Measurements from ENCODE around the gene ZSCAN5A.
"Not testable (repeated sequence)": the region's sequence is repeated elsewhere in the genome, so short reads cannot be mapped to it uniquely, and the experiment has no call there.

Gene ZSCAN5A

DNA sequence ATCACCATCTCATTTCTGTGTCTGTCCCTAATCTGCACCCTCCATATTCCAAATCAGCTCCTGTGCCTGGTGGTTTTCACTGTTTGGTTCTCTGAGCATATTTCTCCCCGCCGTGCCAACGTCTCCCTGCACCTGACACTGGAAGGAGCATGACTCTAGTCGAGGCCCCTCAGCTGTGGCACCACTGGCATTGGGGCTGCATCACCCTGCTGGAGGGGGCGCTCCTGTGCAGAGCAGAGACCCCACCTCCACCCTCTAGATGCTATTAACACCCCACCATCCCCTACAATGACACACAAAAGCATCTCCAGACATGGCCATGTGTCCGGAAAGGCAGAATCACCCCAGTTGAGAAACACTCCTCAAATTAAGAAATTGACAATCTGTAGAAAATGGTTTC lies 91.7 kb downstream of the ZSCAN5A start:
- POLR2A ChIA-PET: no interaction called here
- Histone ChIP-seq H3K4me3 (ENCODE audit: low read depth, low read length) (no peak overlapping the region), H3K4me1 (ENCODE audit: control insufficient read depth, insufficient read depth, low read length) (no peaks in the 10 kb centered on the region), H3K36me3 (ENCODE audit: control insufficient read depth in 2 of 2, insufficient read depth in 1 of 2, low read length in 2 of 2) (peaks cover 0 to 6% of the 10 kb centered on the region in 2 experiments; a peak in 1 of 3 replicates), H3K27ac (ENCODE audit: extremely low read depth, low read depth, low read length) (no peak overlapping the region), H3K9me3 (ENCODE audit: control insufficient read depth, insufficient read depth, low read depth, low read length) (no peaks in the 10 kb centered on the region)
- CTCF ChIA-PET: interaction anchor here (0.7 to 0.8 kb wide), 2 partner anchors 129 to 150 kb away, joined by 3 read pairs; no protein-coding TSS in a partner anchor
- TF ChIP-seq ZBTB20 (tag by site-specific recombination; IDR thresholded peaks at IDR 0.05): no peak
- TF ChIP-seq ZNF623 (tag by site-specific recombination; IDR thresholded peaks at IDR 0.05): no peak
- no peak for TF ChIP-seq ZNF843 (tag by site-specific recombination; IDR thresholded peaks at IDR 0.05)
- TF ChIP-seq OVOL3 (tag by site-specific recombination; IDR thresholded peaks at IDR 0.05): no peak
- TF ChIP-seq ZNF10 (tag by site-specific recombination; IDR thresholded peaks at IDR 0.05): no peak
- no peak for TF ChIP-seq ZNF560 (tag by site-specific recombination; IDR thresholded peaks at IDR 0.05; ENCODE audit: borderline replicate concordance)
- TF ChIP-seq, protein P1, sequence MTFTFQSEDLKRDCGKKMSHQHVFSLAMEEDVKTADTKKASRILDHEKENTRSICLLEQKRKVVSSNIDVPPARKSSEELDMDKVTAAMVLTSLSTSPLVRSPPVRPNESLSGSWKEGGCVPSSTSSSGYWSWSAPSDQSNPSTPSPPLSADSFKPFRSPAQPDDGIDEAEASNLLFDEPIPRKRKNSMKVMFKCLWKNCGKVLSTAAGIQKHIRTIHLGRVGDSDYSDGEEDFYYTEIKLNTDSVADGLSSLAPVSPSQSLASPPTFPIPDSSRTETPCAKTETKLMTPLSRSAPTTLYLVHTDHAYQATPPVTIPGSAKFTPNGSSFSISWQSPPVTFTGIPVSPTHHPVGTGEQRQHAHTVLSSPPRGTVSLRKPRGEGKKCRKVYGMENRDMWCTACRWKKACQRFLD (tag by site-specific recombination; IDR thresholded peaks at IDR 0.05): no peak
- TF ChIP-seq KLF1 (tag by site-specific recombination; IDR thresholded peaks at IDR 0.05): no peak
- TF ChIP-seq ZNF169 (tag by site-specific recombination; IDR thresholded peaks at IDR 0.05): no peak
- no peak for TF ChIP-seq ZNF549 (tag by site-specific recombination; IDR thresholded peaks at IDR 0.05)
- no peak for TF ChIP-seq ZNF596 (tag by site-specific recombination; IDR thresholded peaks at IDR 0.05)
- no peak for TF ChIP-seq SCRT1 (tag by site-specific recombination; IDR thresholded peaks at IDR 0.05; ENCODE audit: borderline replicate concordance)
- TF ChIP-seq ZNF747 (tag by site-specific recombination; IDR thresholded peaks at IDR 0.05): no peak
- TF ChIP-seq ZNF223 (tag by site-specific recombination; IDR thresholded peaks at IDR 0.05): no peak
- TF ChIP-seq OSR2 (tag by site-specific recombination; IDR thresholded peaks at IDR 0.05): no peak
- TF ChIP-seq ZNF660 (tag by site-specific recombination; IDR thresholded peaks at IDR 0.05): no peak
- no peak for TF ChIP-seq ZNF555 (tag by site-specific recombination; conservative IDR thresholded peaks at IDR 0.05)
- no peak for TF ChIP-seq TCF7L2 (IDR thresholded peaks at IDR 0.05; ENCODE audit: borderline replicate concordance, low read depth, low read length)
- TF ChIP-seq ZNF426 (tag by site-specific recombination; IDR thresholded peaks at IDR 0.05): no peak
- TF ChIP-seq ZFP37 (tag by site-specific recombination; IDR thresholded peaks at IDR 0.05): no peak

DNA sequence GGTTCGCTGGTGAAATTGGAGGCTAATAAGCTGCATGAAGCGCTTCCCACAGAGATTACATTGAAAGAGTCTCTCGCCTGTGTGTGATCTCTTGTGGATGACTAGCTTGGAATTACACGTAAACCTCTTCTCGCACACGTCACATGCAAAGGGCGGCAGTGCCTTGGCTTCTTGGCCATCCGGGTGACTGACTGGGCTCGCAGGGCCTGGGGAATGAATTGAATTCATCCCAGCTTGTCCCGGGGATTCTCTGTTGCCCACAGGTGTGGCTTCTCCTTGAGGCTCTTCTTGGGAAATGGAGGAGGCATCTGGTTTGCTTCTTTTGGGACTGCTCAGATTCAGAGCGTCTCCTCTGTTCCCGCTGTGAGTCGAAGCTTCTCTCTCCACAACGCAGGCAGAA lies 92.8 kb downstream of the ZSCAN5A start:
- TF ChIP-seq, protein P2, sequence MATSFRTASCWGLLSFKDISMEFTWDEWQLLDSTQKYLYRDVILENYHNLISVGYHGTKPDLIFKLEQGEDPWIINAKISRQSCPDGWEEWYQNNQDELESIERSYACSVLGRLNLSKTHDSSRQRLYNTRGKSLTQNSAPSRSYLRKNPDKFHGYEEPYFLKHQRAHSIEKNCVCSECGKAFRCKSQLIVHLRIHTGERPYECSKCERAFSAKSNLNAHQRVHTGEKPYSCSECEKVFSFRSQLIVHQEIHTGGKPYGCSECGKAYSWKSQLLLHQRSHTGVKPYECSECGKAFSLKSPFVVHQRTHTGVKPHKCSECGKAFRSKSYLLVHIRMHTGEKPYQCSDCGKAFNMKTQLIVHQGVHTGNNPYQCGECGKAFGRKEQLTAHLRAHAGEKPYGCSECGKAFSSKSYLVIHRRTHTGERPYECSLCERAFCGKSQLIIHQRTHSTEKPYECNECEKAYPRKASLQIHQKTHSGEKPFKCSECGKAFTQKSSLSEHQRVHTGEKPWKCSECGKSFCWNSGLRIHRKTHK (tag by site-specific recombination; IDR thresholded peaks at IDR 0.05): no peak
- TF ChIP-seq YY1 (tag by site-specific recombination; IDR thresholded peaks at IDR 0.05): no peak
- no peak for TF ChIP-seq ZNF510 (tag by site-specific recombination; IDR thresholded peaks at IDR 0.05; ENCODE audit: insufficient replicate concordance)
- TF ChIP-seq ZNF555 (tag by site-specific recombination; conservative IDR thresholded peaks at IDR 0.05): no peak
- peaks cover 0 to 6% of the 10 kb centered on the region in 2 experiments; a peak in 1 of 3 replicates for H3K36me3 ChIP-seq (ENCODE audit: control insufficient read depth in 2 of 2, insufficient read depth in 1 of 2, low read length in 2 of 2)
- H3K27ac ChIP-seq (ENCODE audit: extremely low read depth, low read depth, low read length): no peak overlapping the region
- no peak overlapping the region for H3K4me3 ChIP-seq (ENCODE audit: low read depth, low read length)
- no peaks in the 10 kb centered on the region for H3K9me3 ChIP-seq (ENCODE audit: control insufficient read depth, insufficient read depth, low read depth, low read length)
- ChIA-PET CTCF (interaction anchor here (0.7 to 4.0 kb wide), 6 partner anchors 11 to 112 kb away, joined by 3 to 18 read pairs (median 3); no protein-coding TSS in a partner anchor), POLR2A (no interaction called here)
- no peaks in the 10 kb centered on the region for H3K4me1 ChIP-seq (ENCODE audit: control insufficient read depth, insufficient read depth, low read length)

DNA sequence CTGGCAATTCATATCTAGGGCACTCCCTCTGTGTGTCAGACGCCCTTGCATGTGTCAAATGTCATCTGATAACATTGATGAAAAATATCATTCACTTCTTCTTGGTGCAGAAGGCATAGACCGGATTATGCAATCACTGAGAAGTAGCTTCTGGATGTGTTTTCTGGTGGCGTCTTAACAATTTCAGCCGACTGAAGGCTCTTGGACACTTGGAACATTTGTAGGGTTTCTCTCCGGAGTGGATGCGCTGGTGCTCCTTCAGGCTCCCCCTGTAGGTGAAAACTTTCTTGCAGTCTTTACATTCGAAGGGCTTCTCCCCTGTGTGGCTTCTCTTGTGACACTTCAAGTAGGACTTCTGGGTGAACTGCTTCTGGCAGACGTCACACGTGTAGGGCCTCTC lies 93.2 kb downstream of the ZSCAN5A start:
- POLR2A ChIA-PET; H3K4me1 ChIP-seq (ENCODE audit: control insufficient read depth, insufficient read depth, low read length); H3K36me3 ChIP-seq (ENCODE audit: control insufficient read depth in 2 of 2, insufficient read depth in 1 of 2, low read length in 2 of 2); H3K27ac ChIP-seq (ENCODE audit: extremely low read depth, low read depth, low read length); H3K4me3 ChIP-seq (ENCODE audit: low read depth, low read length); H3K9me3 ChIP-seq (ENCODE audit: control insufficient read depth, insufficient read depth, low read depth, low read length): not testable (repeated sequence)
- CTCF ChIA-PET: interaction anchor here (0.7 to 4.0 kb wide), 6 partner anchors 11 to 112 kb away, joined by 3 to 18 read pairs (median 3); no protein-coding TSS in a partner anchor
